Upper lobe of left lung (tissue), 6 donors: Measurements from ENCODE around the gene CUX1. TPM values are rescaled to one million over a fixed set of nuclear protein-coding genes. Genes with fewer than 3 reads are reported as not detected.

ENCODE experiments used
- ATAC-seq, 2 donors: fragments of 200-7000 bp; cut with Tn5 transposase; one replicate each; pipeline ENCODE4 v1.9.1; 2022; ENCODE audit warnings: mild to moderate bottlenecking in 2 of 2, moderate library complexity in 2 of 2; ENCODE audit not compliant: low FRiP score in 2 of 2
- DNase-seq, 2 donors: peaks; one replicate each; pipeline ENCODE4 v3.0.0-alpha.2; 2019 to 2020
- H3K27ac ChIP-seq, 4 donors: fragments of 200-600 bp; sonication (generic); one replicate each; pipeline ENCODE4 v1.5.1; 2016 to 2019
- H3K27me3 ChIP-seq, 4 donors: fragments of 200-600 bp; sonication (generic); one replicate each; pipeline ENCODE4 v1.5.1; 2017 to 2019
- H3K36me3 ChIP-seq, 4 donors: fragments of 200-600 bp; sonication (generic); one replicate each; pipeline ENCODE4 v1.5.1; 2016 to 2019
- H3K4me1 ChIP-seq, 4 donors: fragments of 200-600 bp; sonication (generic); one replicate each; pipeline ENCODE4 v1.5.1; 2018 to 2019
- H3K4me3 ChIP-seq, 4 donors: fragments of 200-600 bp; sonication (generic); one replicate each; pipeline ENCODE4 v1.5.1; 2017 to 2019; ENCODE audit warnings: mild to moderate bottlenecking in 2 of 4, moderate library complexity in 1 of 4
- H3K9me3 ChIP-seq, 4 donors: fragments of 200-600 bp; sonication (generic); one replicate each; pipeline ENCODE4 v1.5.1; 2018 to 2019
- EP300 ChIP-seq, 4 donors: sonication (generic); formaldehyde crosslinking; IDR thresholded peaks; one replicate each; pipeline ENCODE4 v1.5.1; 2017; ENCODE audit warnings: antibody characterized with exemption in 4 of 4, control low read depth in 2 of 4
- POLR2A ChIP-seq, 4 donors: fragments of 450-650 bp; IDR thresholded peaks; one replicate each; pipeline ENCODE4 v1.5.1; 2016 to 2017; ENCODE audit warnings: antibody characterized with exemption in 4 of 4, mild to moderate bottlenecking in 2 of 4
- POLR2AphosphoS5 ChIP-seq, 2 donors: sonication (generic); formaldehyde crosslinking; IDR thresholded peaks; one replicate each; pipeline ENCODE4 v1.5.1; 2017; ENCODE audit warnings: antibody characterized with exemption in 2 of 2
- WGBS, 2 donors: methylation state at CpG; one replicate each; pipeline ENCODE4 v1.1.5; 2017 to 2018; 5-methylcytosine and 5-hydroxymethylcytosine counted together
- total RNA-seq, 6 donors: library from RNA; depleted of rRNA in 4 of 6; stranded (reverse); fragments of >200 nt in 4 of 6; gene quantifications; one replicate each; pipeline versions ENCODE4 v1.1.0 to v1.2.1, GENCODE V29; 2016 to 2021
- TF ChIP-seq, protein P1 (sequence below), 6 experiments: fragments of 450-650 bp in 4 of 6; fragments of 200-600 bp in 2 of 6; sonication (generic) in 2 of 6; IDR thresholded peaks; one replicate each; pipeline ENCODE4 v1.5.1; 2016 to 2019; ENCODE audit warnings: antibody characterized with exemption in 6 of 6
- donor health status: DM: no; HTN: no; CAD: no; lungs with moderate emphysema.
- donor health status: DM: no; HTN: yes; CAD: no; lungs with severe emphysema.

The CUX1 gene
- total RNA-seq, 6 donors from 2014 or later, result 106 to 188 (median 115) TPM

DNA sequence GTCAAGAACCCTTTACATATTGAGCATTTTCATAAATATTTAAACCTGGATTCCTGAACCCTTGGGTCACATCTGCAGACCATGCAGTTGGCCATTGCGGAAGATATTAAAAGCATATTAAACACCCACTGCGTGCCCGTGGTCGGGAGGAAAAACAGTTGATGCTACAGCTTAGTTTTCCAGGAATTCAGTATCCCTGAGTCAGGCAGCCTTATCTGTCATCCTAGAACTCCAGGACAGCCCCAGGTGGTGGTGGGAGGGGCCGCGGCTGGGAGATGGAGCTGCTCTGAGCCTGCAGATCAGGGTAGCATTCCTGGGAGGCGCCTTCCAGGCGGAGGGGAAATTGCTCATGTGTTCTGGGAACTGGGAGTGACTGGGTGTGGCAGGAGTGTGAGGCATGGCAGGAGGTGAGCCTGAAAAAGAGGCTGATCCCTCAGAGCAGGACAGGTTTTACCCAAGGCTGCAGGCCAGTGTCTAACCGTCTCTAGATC is 246.3 kb downstream of the CUX1 start:
- peak; percentile 27 to 50 for ATAC-seq
- H3K4me1 ChIP-seq, result peaks cover 5 to 17% (median 9%) of the 10 kb centered on the region in 4 donors
- no peaks in the 10 kb centered on the region for H3K27me3 ChIP-seq
- peak in 1 of 2 donors; percentile 53 for DNase-seq
- H3K9me3 ChIP-seq, result no peaks in the 10 kb centered on the region
- H3K27ac ChIP-seq, result peak overlapping the region in 1 of 4 donors; percentile 13
- TF ChIP-seq POLR2A (IDR thresholded peaks at IDR 0.05), result no peak
- no peak for TF ChIP-seq POLR2AphosphoS5 (IDR thresholded peaks at IDR 0.05)
- TF ChIP-seq, protein P1, sequence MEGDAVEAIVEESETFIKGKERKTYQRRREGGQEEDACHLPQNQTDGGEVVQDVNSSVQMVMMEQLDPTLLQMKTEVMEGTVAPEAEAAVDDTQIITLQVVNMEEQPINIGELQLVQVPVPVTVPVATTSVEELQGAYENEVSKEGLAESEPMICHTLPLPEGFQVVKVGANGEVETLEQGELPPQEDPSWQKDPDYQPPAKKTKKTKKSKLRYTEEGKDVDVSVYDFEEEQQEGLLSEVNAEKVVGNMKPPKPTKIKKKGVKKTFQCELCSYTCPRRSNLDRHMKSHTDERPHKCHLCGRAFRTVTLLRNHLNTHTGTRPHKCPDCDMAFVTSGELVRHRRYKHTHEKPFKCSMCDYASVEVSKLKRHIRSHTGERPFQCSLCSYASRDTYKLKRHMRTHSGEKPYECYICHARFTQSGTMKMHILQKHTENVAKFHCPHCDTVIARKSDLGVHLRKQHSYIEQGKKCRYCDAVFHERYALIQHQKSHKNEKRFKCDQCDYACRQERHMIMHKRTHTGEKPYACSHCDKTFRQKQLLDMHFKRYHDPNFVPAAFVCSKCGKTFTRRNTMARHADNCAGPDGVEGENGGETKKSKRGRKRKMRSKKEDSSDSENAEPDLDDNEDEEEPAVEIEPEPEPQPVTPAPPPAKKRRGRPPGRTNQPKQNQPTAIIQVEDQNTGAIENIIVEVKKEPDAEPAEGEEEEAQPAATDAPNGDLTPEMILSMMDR (IDR thresholded peaks at IDR 0.05), result no peak
- no peak for TF ChIP-seq EP300 (IDR thresholded peaks at IDR 0.05)
- H3K36me3 ChIP-seq, result peaks cover 0 to 7% (median 0%) of the 10 kb centered on the region in 4 donors
- H3K4me3 ChIP-seq, result no peak overlapping the region
- 71 to 81% methylated on average over 5 to 9 of the region's 9 CpGs for WGBS, 2 donors

DNA sequence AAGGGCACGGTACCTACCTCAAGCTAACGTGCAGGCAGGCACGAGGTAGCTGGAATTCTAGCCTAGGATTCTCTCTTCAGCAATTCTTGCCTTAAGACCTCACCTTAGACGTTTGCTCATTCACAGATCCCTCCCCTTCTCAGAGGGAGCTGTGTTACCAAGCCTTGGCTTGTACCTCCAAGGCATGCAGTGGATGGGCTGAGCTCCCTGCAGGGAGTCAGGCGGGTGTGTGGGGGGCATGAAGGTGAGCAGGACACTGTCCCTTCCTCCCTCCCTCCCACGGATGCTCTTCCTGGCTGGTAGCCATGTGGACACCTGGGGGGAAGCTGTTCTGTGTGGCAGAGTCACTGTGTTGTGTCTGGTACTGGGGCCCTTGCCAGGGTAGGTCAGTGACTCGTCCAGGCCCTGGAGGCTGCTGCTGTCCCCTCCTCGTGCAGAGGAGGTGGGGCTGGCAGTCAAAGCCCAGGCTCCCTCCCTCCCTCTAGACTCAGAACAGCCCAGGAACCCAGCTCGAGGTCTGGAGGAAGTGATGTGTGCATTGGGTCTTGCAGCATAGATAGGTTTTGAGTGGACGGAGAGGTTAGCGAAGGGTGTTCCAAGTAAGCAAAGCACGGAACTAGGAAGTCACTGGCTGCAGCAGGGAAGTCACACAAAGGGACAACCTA is 247.1 kb downstream of the CUX1 start:
- peak in 1 of 2 donors; percentile 60 for DNase-seq
- Histone ChIP-seq H3K9me3 (no peaks in the 10 kb centered on the region), H3K4me3 (no peak overlapping the region), H3K27ac (peak overlapping the region; percentile 13 to 65 (median 48)), H3K4me1 (peaks cover 5 to 17% (median 9%) of the 10 kb centered on the region in 4 donors), H3K36me3 (peaks cover 0 to 7% (median 0%) of the 10 kb centered on the region in 4 donors), H3K27me3 (no peaks in the 10 kb centered on the region)
- 44 to 64% methylated on average over 11 to 12 of the region's 12 CpGs for WGBS, 2 donors
- ATAC-seq, result peak; percentile 65 to 78
- TF ChIP-seq, protein P1 (IDR thresholded peaks at IDR 0.05), result no peak
- TF ChIP-seq POLR2AphosphoS5 (IDR thresholded peaks at IDR 0.05) (peak in 1 of 2 donors; percentile 10), EP300 (IDR thresholded peaks at IDR 0.05) (no peak), POLR2A (IDR thresholded peaks at IDR 0.05) (peak in 1 of 4 donors; percentile 26)

DNA sequence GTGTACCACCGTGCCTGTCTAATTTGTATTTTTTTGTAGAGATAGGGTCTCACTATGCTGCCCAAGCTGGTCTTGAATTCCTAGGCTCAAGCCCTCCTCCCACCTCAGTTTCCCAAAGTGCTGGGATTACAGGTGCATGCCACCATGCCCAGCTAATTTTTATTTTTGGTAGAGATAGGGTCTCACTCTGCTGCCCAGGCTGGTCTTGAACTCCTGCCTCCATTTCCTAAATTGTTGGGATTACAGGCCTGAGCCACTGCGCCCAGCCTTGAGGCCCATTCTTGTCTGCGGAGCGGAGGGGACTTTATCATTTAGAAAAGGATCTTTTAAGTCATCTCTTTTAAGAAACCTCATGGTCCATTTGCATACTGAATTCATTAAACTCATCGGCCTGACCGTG is 247.8 kb downstream of the CUX1 start:
- WGBS, 2 donors, result 92 to 99% methylated on average over 6 of the region's 6 CpGs

DNA sequence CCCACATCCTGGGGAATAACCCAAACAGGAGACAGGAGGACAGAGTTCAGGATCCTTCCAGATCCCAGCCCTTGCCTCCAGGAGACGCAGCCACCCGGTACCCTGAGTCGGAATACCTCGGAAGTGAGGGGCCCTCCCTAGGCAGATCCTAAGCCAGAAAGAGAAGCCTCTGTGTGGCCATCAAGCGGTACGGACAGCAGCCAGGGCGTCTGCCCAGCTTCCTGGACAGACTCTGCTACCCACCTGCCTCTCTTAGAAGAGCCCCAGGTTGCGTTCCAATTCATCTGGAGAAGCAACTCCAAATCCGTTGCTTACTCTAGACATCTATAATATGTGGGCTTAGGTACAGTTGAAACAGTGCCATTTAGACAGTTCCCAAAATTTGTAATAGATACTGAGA is 249.1 kb downstream of the CUX1 start:
- no peaks in the 10 kb centered on the region for H3K27me3 ChIP-seq
- no peak overlapping the region for H3K27ac ChIP-seq
- no peak for DNase-seq
- TF ChIP-seq POLR2AphosphoS5 (IDR thresholded peaks at IDR 0.05) (no peak), POLR2A (IDR thresholded peaks at IDR 0.05) (no peak), EP300 (IDR thresholded peaks at IDR 0.05) (no peak)
- TF ChIP-seq, protein P1 (IDR thresholded peaks at IDR 0.05), result no peak
- 89 to 94% methylated on average over 4 to 9 of the region's 9 CpGs for WGBS, 2 donors
- H3K4me1 ChIP-seq, result peaks cover 5 to 17% (median 9%) of the 10 kb centered on the region in 4 donors
- peaks cover 0 to 21% (median 6%) of the 10 kb centered on the region in 4 donors for H3K36me3 ChIP-seq
- no peak for ATAC-seq
- H3K9me3 ChIP-seq, result no peaks in the 10 kb centered on the region
- no peak overlapping the region for H3K4me3 ChIP-seq

More for the DNA sequence above, 247.8 kb downstream of the CUX1 start:
- DNase-seq, result no peak
- H3K27me3 ChIP-seq, result no peaks in the 10 kb centered on the region
- H3K9me3 ChIP-seq, result no peaks in the 10 kb centered on the region
- no peak for TF ChIP-seq POLR2AphosphoS5 (IDR thresholded peaks at IDR 0.05)
- no peak for TF ChIP-seq EP300 (IDR thresholded peaks at IDR 0.05)
- TF ChIP-seq, protein P1 (IDR thresholded peaks at IDR 0.05), result no peak
- TF ChIP-seq POLR2A (IDR thresholded peaks at IDR 0.05), result no peak
- peaks cover 5 to 17% (median 9%) of the 10 kb centered on the region in 4 donors for H3K4me1 ChIP-seq
- H3K4me3 ChIP-seq, result no peak overlapping the region
- peak overlapping the region in 2 of 4 donors; percentile 7 to 53 for H3K27ac ChIP-seq
- no peak for ATAC-seq
- peaks cover 0 to 8% (median 1%) of the 10 kb centered on the region in 4 donors for H3K36me3 ChIP-seq
